GM11168 (cell line): ENCODE measurements around the gene TFG.

Experiments used
- in situ Hi-C: fragments of 300-500 bp; cut with MboI; formaldehyde crosslinking; loops from one replicate; pipeline ENCODE4 v1.12.0; 2022; ENCODE audit warnings: low sequenced_read_pairs; ENCODE audit not compliant: unreplicated experiment

The TFG gene

DNA sequence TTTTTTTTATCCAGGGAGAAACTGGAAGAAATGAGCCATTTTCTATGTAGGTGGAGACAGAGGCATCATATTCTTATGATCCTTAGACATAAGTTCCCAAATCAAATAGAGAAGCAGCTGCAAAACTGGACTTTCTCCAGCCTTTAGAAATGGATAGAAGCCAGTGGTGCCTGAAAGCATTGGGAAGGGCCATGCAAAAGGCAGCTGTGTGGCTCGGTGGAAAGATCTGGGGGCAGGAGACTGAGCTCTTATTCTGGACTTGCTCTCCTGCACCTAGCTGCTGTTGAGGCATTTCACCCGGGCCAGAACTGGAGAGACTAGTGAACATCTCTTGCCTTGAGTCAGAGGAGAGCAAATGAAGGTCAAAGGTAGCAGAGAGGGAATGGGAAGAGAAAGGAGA, 73.1 kb downstream of the TFG start:
- in situ Hi-C loops, result no loop called here

GRCh38 chr3:100782906-100783305, 73.6 kb downstream of the TFG start:
- in situ Hi-C loops, result no loop called here

DNA sequence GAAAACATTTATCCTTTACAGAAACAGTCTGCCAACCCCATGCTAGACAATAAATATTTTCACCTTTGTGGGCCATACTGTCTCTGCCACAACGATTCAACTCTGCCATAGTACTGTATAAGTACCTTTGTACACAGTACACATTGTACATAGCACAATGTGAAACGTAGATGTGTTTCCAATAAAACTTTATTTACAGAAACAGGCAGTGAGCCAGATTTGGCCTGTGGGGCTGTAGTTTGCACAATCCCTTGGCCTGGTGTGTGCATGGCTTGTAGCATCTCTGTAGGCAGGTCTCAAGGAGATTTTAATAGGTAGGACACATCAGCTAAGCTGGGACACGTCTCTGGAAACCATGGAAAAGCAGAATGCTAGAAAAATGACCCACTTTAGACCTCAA, 74.3 kb downstream of the TFG start:
- in situ Hi-C loops, result no loop called here

- in situ Hi-C loops, result no loop called here
These were observed 80.3 kb downstream of the TFG start for GRCh38 chr3:100789579-100789978.

GRCh38 chr3:100796556-100796955, 87.3 kb downstream of the TFG start:
- in situ Hi-C loops, result no loop called here

GRCh38 chr3:100798012-100798411, 88.7 kb downstream of the TFG start:
- in situ Hi-C loops, result no loop called here
